ENCODE measurements around the gene IL20RA. TPM values are rescaled to one million over a fixed set of nuclear protein-coding genes. Genes with fewer than 3 reads are reported as not detected.

IL20RA gene
- total RNA-seq, 1 donor from 2014 or later, result 9.9 TPM

DNA sequence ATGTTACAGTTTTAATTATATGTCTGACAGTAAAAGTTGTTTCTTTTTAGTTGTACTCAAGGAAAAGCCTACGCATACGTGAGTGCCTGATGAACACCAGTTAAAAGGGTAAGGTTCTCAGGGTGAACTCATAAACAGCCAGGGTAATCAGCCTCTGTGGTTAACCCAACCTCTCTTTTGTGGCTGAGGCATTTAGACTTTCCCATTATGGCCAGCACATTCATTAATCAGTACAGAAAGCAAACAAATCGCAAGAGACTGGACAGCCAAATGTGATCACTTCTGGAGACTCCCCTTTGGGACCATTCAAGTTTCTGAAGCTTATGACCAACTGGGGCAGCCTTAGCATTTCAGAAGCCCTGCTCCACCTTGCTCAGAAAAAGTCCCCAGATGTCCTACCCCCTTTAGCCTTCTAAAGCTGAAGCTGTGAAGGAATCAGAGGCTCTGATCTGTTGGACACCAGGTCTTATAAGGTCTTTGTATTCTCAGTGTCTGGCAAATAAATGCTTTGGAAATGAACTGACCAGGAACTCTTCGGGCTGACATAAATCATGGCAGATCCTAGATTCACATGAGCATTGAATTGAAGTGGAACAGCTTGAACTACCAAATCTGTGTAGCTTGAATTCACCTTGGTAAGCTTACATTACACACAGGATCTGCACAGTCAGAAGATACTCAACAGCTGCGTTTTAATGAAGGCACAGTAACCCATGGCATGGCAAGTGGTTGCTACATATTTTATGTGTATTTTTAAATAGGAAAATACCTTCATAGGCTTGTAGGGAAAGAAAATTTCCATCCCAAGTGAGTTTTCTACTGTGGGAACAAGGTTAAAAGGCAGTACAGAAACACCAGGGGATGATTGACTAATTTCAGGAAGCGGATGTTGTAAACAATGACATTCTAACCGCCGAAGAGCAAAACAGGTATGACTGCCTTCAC is 18.7 kb downstream of the IL20RA start:
- Histone ChIP-seq H3K27ac (ENCODE audit: low read depth, low read length) (no peak overlapping the region), H3K4me1 (ENCODE audit: control insufficient read depth in 3 of 3, insufficient read depth in 3 of 3, low read length in 3 of 3) (no peaks in the 10 kb centered on the region), H3K4me3 (ENCODE audit: low read length in 3 of 3) (no peak overlapping the region), H3K36me3 (ENCODE audit: control insufficient read depth in 3 of 3, insufficient read depth in 3 of 3, low read length in 3 of 3) (no peaks in the 10 kb centered on the region), H3K9ac (ENCODE audit: low read depth in 1 of 3, low read length in 3 of 3) (no peak overlapping the region), H3K27me3 (ENCODE audit: control insufficient read depth in 3 of 3, insufficient read depth in 3 of 3, low read length in 3 of 3) (peaks cover 0 to 2% (median 0%) of the 10 kb centered on the region in 3 donors), H3K9me3 (ENCODE audit: control insufficient read depth in 3 of 3, low read length in 3 of 3) (no peaks in the 10 kb centered on the region)

GRCh38 chr6:137024237-137024990 is 20.4 kb downstream of the IL20RA start:
- Histone ChIP-seq H3K27me3 (ENCODE audit: control insufficient read depth in 3 of 3, insufficient read depth in 3 of 3, low read length in 3 of 3) (no peaks in the 10 kb centered on the region), H3K36me3 (ENCODE audit: control insufficient read depth in 3 of 3, insufficient read depth in 3 of 3, low read length in 3 of 3) (no peaks in the 10 kb centered on the region), H3K27ac (ENCODE audit: low read depth, low read length) (no peak overlapping the region), H3K4me1 (ENCODE audit: control insufficient read depth in 3 of 3, insufficient read depth in 3 of 3, low read length in 3 of 3) (no peaks in the 10 kb centered on the region), H3K4me3 (ENCODE audit: low read length in 3 of 3) (no peak overlapping the region), H3K9ac (ENCODE audit: low read depth in 1 of 3, low read length in 3 of 3) (no peak overlapping the region), H3K9me3 (ENCODE audit: control insufficient read depth in 3 of 3, low read length in 3 of 3) (no peaks in the 10 kb centered on the region)

DNA sequence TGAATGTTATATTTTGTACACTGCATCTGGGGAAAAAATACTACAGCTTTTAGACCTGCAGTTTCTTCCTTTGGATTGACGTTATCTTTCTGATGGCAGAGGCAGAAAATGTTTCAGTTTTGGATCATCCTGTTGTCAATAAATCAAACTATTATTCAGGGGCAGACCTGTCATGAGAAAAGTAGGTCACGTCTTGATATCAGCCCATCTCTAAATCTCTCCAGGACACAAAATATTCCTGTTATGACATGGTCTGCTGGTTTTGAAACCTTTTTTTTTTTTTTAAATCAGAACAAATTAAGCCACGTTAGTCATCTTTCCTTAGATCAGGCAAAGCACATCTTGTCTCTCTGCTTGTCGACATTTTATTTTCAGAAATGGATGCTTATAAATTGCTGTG is 24.0 kb downstream of the IL20RA start:
- H3K36me3 ChIP-seq (ENCODE audit: control insufficient read depth in 3 of 3, insufficient read depth in 3 of 3, low read length in 3 of 3), result no peaks in the 10 kb centered on the region
- H3K4me1 ChIP-seq (ENCODE audit: control insufficient read depth in 3 of 3, insufficient read depth in 3 of 3, low read length in 3 of 3), result no peaks in the 10 kb centered on the region
- H3K27ac ChIP-seq (ENCODE audit: low read depth, low read length), result no peak overlapping the region
- H3K4me3 ChIP-seq (ENCODE audit: low read length in 3 of 3), result no peak overlapping the region
- no peaks in the 10 kb centered on the region for H3K27me3 ChIP-seq (ENCODE audit: control insufficient read depth in 3 of 3, insufficient read depth in 3 of 3, low read length in 3 of 3)
- no peak overlapping the region for H3K9ac ChIP-seq (ENCODE audit: low read depth in 1 of 3, low read length in 3 of 3)
- H3K9me3 ChIP-seq (ENCODE audit: control insufficient read depth in 3 of 3, low read length in 3 of 3), result no peaks in the 10 kb centered on the region

DNA sequence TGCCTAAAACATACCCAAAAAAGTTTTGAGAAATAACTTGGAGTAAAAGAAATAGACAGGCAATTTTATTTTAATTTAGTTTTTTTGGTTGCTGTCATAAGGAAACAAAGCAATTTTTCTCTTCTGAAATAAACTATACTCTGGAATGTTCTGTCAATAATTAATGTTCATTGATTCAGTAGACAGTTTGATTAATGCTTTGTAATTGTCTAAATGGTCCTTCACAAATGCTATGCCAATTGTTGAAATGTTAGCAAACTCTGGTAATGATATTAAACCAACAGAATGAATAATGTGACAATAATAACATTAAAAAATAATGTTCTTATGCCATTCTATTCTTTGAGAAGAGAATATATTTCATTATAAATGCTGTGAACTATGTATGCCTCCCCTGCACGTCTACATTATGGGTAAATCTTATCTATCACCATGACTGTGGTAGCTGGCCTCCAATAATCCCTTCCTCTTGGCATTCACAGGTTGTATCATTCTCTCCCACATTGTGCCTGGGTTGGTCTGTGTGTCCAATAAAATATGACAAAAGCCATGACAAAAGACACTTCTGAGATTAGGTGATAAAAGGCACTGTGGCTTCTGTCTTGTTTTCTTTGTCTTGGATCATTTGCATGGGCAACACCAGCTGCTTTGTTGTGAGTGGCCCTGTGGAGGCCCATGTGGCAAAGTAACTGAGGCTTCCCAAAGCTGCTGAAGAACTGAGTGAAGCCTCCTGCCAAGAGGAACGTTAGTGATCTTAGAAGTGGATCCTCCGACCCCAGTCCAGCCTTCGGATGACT is 25.1 kb downstream of the IL20RA start:
- H3K27me3 ChIP-seq (ENCODE audit: control insufficient read depth in 3 of 3, insufficient read depth in 3 of 3, low read length in 3 of 3), result no peaks in the 10 kb centered on the region
- no peaks in the 10 kb centered on the region for H3K36me3 ChIP-seq (ENCODE audit: control insufficient read depth in 3 of 3, insufficient read depth in 3 of 3, low read length in 3 of 3)
- no peaks in the 10 kb centered on the region for H3K4me1 ChIP-seq (ENCODE audit: control insufficient read depth in 3 of 3, insufficient read depth in 3 of 3, low read length in 3 of 3)
- no peaks in the 10 kb centered on the region for H3K9me3 ChIP-seq (ENCODE audit: control insufficient read depth in 3 of 3, low read length in 3 of 3)
- H3K9ac ChIP-seq (ENCODE audit: low read depth in 1 of 3, low read length in 3 of 3), result no peak overlapping the region
- no peak overlapping the region for H3K4me3 ChIP-seq (ENCODE audit: low read length in 3 of 3)
- H3K27ac ChIP-seq (ENCODE audit: low read depth, low read length), result no peak overlapping the region

DNA sequence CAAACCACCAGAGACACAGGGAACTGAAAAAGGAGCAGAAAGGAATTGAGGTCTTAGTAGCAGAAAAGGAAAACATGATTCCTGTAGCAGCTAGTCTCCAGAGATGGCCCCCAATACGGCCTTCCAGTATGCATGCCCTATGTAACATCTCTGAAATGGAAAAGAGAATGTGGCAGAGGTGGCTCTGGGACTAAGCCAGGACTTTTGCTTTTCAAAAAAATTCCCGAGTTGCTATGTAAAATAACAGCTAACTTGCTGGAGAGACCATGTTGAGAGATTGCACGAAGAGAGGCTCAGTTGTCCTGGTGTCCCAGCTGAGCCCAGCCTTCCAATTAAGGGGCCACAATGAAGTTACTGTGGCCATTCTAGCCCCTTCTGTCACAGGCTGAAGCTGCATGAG is 27.7 kb downstream of the IL20RA start:
- H3K9me3 ChIP-seq (ENCODE audit: control insufficient read depth in 3 of 3, low read length in 3 of 3), result no peaks in the 10 kb centered on the region
- no peak overlapping the region for H3K27ac ChIP-seq (ENCODE audit: low read depth, low read length)
- no peak overlapping the region for H3K9ac ChIP-seq (ENCODE audit: low read depth in 1 of 3, low read length in 3 of 3)
- H3K27me3 ChIP-seq (ENCODE audit: control insufficient read depth in 3 of 3, insufficient read depth in 3 of 3, low read length in 3 of 3), result no peaks in the 10 kb centered on the region
- no peak overlapping the region for H3K4me3 ChIP-seq (ENCODE audit: low read length in 3 of 3)
- no peaks in the 10 kb centered on the region for H3K4me1 ChIP-seq (ENCODE audit: control insufficient read depth in 3 of 3, insufficient read depth in 3 of 3, low read length in 3 of 3)
- H3K36me3 ChIP-seq (ENCODE audit: control insufficient read depth in 3 of 3, insufficient read depth in 3 of 3, low read length in 3 of 3), result no peaks in the 10 kb centered on the region

- H3K9ac ChIP-seq (ENCODE audit: low read depth in 1 of 3, low read length in 3 of 3), result no peak overlapping the region
- no peaks in the 10 kb centered on the region for H3K36me3 ChIP-seq (ENCODE audit: control insufficient read depth in 3 of 3, insufficient read depth in 3 of 3, low read length in 3 of 3)
- no peak overlapping the region for H3K27ac ChIP-seq (ENCODE audit: low read depth, low read length)
- no peaks in the 10 kb centered on the region for H3K4me1 ChIP-seq (ENCODE audit: control insufficient read depth in 3 of 3, insufficient read depth in 3 of 3, low read length in 3 of 3)
- H3K27me3 ChIP-seq (ENCODE audit: control insufficient read depth in 3 of 3, insufficient read depth in 3 of 3, low read length in 3 of 3), result no peaks in the 10 kb centered on the region
- no peaks in the 10 kb centered on the region for H3K9me3 ChIP-seq (ENCODE audit: control insufficient read depth in 3 of 3, low read length in 3 of 3)
- no peak overlapping the region for H3K4me3 ChIP-seq (ENCODE audit: low read length in 3 of 3)
These were observed 28.4 kb downstream of the IL20RA start for GRCh38 chr6:137016356-137016755.

GRCh38 chr6:137015943-137016342 is 28.8 kb downstream of the IL20RA start:
- Histone ChIP-seq H3K9me3 (ENCODE audit: control insufficient read depth in 3 of 3, low read length in 3 of 3) (no peaks in the 10 kb centered on the region), H3K27ac (ENCODE audit: low read depth, low read length) (no peak overlapping the region), H3K4me3 (ENCODE audit: low read length in 3 of 3) (no peak overlapping the region), H3K4me1 (ENCODE audit: control insufficient read depth in 3 of 3, insufficient read depth in 3 of 3, low read length in 3 of 3) (no peaks in the 10 kb centered on the region), H3K27me3 (ENCODE audit: control insufficient read depth in 3 of 3, insufficient read depth in 3 of 3, low read length in 3 of 3) (no peaks in the 10 kb centered on the region), H3K9ac (ENCODE audit: low read depth in 1 of 3, low read length in 3 of 3) (no peak overlapping the region), H3K36me3 (ENCODE audit: control insufficient read depth in 3 of 3, insufficient read depth in 3 of 3, low read length in 3 of 3) (no peaks in the 10 kb centered on the region)

DNA sequence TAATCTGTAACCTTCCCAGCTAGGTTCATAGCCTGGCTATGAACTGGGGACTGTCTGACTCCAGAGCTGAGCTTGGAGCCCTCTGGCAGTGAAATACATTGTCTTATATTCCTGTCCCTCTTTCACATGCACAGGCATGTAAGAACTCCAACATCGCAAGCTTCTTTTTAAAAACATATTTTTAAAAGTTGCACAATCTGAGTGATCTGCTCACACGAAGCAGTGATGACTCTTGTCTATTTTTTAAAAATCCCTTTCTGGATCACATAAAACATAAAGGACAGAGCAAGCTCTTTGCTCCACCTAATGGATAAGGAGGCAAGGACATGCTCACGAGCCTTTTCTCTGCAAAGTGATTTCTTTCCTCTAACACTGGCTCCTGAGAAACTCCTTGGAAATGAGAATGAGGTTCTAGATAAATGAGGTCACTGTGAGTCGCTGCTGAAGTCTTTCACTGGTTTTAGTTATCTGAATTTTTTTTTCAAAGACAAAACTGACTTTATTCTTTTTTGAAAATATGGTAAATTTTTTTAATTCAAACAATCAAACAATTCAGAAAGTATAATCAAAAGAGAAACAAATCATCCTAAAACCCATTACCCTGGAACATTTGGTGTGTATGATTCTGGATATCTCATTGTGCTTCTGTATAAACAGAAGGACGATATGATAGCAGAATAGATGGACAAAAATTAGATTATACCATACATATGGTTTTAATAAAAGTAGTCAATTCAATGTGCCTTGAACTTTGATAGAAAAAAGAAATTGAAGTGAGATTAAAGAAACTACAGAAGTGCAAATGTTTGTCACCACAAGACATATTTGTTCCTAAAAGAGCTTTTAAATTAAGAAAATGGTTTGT is 30.8 kb downstream of the IL20RA start:
- Histone ChIP-seq H3K4me1 (ENCODE audit: control insufficient read depth in 3 of 3, insufficient read depth in 3 of 3, low read length in 3 of 3) (no peaks in the 10 kb centered on the region), H3K36me3 (ENCODE audit: control insufficient read depth in 3 of 3, insufficient read depth in 3 of 3, low read length in 3 of 3) (no peaks in the 10 kb centered on the region), H3K9me3 (ENCODE audit: control insufficient read depth in 3 of 3, low read length in 3 of 3) (no peaks in the 10 kb centered on the region), H3K27me3 (ENCODE audit: control insufficient read depth in 3 of 3, insufficient read depth in 3 of 3, low read length in 3 of 3) (no peaks in the 10 kb centered on the region), H3K9ac (ENCODE audit: low read depth in 1 of 3, low read length in 3 of 3) (no peak overlapping the region), H3K4me3 (ENCODE audit: low read length in 3 of 3) (no peak overlapping the region), H3K27ac (ENCODE audit: low read depth, low read length) (no peak overlapping the region)

DNA sequence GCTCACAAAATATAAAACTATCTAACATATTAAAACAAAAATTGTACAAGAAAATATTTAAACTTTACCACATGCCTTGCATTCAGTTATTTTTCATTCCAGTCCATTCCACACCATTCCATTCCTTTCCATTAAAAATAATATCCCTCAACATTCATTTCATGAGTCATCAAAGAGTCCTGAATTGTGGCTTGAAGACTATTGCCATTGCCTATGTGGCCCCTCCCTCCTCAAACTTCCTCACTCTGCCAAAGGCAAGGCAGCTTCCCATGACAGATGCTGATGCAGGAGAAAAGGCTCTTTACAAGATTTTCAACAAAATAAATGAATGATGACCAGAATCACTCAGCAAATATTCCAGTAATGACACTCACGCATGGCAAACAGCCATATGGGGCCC is 31.7 kb downstream of the IL20RA start:
- Histone ChIP-seq H3K4me3 (ENCODE audit: low read length in 3 of 3) (no peak overlapping the region), H3K4me1 (ENCODE audit: control insufficient read depth in 3 of 3, insufficient read depth in 3 of 3, low read length in 3 of 3) (no peaks in the 10 kb centered on the region), H3K27me3 (ENCODE audit: control insufficient read depth in 3 of 3, insufficient read depth in 3 of 3, low read length in 3 of 3) (peaks cover 0 to 3% (median 0%) of the 10 kb centered on the region in 3 donors), H3K36me3 (ENCODE audit: control insufficient read depth in 3 of 3, insufficient read depth in 3 of 3, low read length in 3 of 3) (no peaks in the 10 kb centered on the region), H3K9ac (ENCODE audit: low read depth in 1 of 3, low read length in 3 of 3) (no peak overlapping the region), H3K27ac (ENCODE audit: low read depth, low read length) (no peak overlapping the region), H3K9me3 (ENCODE audit: control insufficient read depth in 3 of 3, low read length in 3 of 3) (no peaks in the 10 kb centered on the region)
